MM.1S (cell line): ENCODE results near the gene KIF4B.

Experiments used
- EZH2phosphoT487 ChIP-seq: fragments of 300-600 bp; sonication (generic); IDR thresholded peaks from 2 replicates; pipeline ENCODE4 v1.6.1; 2018; ENCODE audit warnings: antibody characterized with exemption, low read length
- TF ChIP-seq, protein P1 (sequence below): fragments of 300-600 bp; sonication (generic); IDR thresholded peaks from 2 replicates; pipeline ENCODE4 v1.5.1; 2016; ENCODE audit warnings: antibody characterized with exemption, low read length, mixed read lengths

DNA sequence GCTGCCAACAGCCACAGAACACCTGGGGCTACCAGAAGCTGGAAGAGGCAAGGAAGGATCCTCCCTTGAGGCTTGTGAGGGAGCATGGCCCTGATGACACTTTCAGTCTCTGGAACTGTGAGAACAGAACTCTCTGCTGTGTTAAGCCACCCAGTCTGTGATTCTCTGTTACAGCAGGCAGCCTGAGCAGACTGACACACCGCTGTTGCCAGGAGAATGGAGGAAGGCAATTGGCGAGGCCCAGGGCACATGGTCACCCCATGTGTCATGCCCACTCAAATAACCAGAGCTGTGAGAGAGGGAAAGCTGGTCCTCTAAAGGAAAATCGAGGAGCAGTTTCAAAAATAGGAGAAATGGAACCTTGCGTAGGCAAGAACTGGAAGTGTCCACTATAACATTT is 12.0 kb upstream of the KIF4B start:
- TF ChIP-seq, protein P1, sequence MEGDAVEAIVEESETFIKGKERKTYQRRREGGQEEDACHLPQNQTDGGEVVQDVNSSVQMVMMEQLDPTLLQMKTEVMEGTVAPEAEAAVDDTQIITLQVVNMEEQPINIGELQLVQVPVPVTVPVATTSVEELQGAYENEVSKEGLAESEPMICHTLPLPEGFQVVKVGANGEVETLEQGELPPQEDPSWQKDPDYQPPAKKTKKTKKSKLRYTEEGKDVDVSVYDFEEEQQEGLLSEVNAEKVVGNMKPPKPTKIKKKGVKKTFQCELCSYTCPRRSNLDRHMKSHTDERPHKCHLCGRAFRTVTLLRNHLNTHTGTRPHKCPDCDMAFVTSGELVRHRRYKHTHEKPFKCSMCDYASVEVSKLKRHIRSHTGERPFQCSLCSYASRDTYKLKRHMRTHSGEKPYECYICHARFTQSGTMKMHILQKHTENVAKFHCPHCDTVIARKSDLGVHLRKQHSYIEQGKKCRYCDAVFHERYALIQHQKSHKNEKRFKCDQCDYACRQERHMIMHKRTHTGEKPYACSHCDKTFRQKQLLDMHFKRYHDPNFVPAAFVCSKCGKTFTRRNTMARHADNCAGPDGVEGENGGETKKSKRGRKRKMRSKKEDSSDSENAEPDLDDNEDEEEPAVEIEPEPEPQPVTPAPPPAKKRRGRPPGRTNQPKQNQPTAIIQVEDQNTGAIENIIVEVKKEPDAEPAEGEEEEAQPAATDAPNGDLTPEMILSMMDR, result no peak
- TF ChIP-seq EZH2phosphoT487, result no peak
